IPS-18c (cell line): ENCODE data around the gene CYP24A1.

ENCODE experiments used
- H3K4me3 ChIP-seq: 2 replicates; pipeline ENCODE4 v1.7.0; 2013; ENCODE audit warnings: low read depth, mild to moderate bottlenecking, low read length, moderate library complexity; ENCODE audit not compliant: insufficient read depth
- H3K9me3 ChIP-seq: one replicate; pipeline ENCODE4 v1.6.1; 2013; ENCODE audit warnings: mild to moderate bottlenecking, low read length, moderate library complexity; ENCODE audit not compliant: control insufficient read depth, insufficient read depth

CYP24A1 gene

GRCh38 chr20:54114109-54114508, 59.7 kb downstream of the CYP24A1 start:
- H3K9me3 ChIP-seq: no peaks in the 10 kb centered on the region

DNA sequence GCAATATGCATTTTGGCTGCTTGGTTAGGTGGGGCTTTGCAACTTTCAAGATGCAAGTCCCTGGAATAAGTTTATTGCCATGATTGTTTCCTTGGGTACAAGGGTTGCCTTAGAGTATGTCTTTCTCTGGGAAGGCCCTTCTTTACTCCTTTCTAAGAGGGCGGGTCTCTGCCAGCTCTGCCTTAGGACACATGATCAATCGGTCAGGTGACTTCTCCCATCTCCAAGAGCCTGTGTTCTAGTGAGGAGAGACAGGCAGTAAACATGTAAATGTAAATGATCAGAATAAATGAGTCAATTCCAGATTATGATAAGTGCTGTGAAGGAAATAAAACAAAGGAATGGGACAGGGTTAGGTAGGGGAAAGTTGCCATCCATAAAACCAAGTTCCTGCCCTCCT, 60.2 kb downstream of the CYP24A1 start:
- Histone ChIP-seq H3K9me3 (no peaks in the 10 kb centered on the region), H3K4me3 (no peak overlapping the region)

More at GRCh38 chr20:54114109-54114508, 59.7 kb downstream of the CYP24A1 start:
- no peak overlapping the region for H3K4me3 ChIP-seq

DNA sequence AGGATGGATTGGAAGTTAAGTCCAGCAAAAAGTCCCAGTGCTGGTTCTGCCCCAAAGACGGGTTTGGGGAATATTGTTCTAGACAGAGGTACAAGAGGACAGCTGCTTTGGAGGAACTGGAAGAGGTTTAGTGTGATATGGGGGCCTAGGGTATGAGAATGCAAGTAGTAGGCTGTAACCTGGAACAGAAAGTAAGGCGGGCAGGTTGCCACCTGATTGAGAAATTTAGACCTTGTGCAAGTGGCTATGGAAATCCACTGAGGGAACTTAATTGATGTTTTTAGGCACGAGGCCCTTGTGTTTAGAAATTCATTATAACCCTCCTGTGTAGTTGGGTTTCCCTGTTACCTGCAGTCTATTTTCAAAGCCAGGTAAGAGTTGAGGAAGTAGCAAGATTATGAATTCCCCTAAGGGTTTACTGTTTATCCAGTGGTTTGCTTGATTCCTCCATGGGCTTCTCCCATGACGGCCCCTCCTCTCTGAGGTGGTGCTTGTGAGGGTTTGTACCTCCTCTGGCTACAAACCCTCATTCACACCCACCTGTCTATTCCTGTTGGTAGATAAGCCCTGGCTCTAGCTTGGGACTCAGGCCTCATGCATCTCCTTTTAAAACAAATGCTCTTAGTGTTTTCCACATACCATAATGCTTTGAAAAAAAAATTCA, 61.4 kb downstream of the CYP24A1 start:
- H3K4me3 ChIP-seq: no peak overlapping the region

GRCh38 chr20:54111460-54111859, 62.3 kb downstream of the CYP24A1 start:
- no peaks in the 10 kb centered on the region for H3K9me3 ChIP-seq
- no peak overlapping the region for H3K4me3 ChIP-seq

More for the DNA sequence above, 61.4 kb downstream of the CYP24A1 start:
- H3K9me3 ChIP-seq: no peaks in the 10 kb centered on the region

GRCh38 chr20:54110457-54110856, 63.3 kb downstream of the CYP24A1 start:
- Histone ChIP-seq H3K9me3 (no peaks in the 10 kb centered on the region), H3K4me3 (no peak overlapping the region)

DNA sequence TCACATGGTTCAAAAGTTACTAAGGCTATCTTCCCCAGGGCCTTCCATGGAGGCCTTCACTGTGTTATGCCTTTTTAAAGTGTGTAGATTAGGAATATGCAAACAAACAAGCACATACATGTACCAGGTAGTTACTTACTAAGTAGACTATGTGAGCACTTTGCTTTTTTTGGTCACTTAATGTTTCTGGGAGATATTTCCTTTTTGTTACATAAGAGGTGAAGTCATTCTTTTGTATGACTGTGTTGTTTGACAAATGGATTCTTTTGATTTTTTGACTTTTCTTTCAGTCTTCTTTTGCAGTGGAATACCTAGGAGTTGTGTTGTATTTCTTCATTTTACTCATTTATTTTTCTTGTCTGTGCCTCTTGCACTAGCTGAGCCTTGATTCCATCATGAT, 63.7 kb downstream of the CYP24A1 start:
- Histone ChIP-seq H3K4me3 (no peak overlapping the region), H3K9me3 (no peaks in the 10 kb centered on the region)

- H3K9me3 ChIP-seq: no peaks in the 10 kb centered on the region
- no peak overlapping the region for H3K4me3 ChIP-seq
These were observed 65.0 kb downstream of the CYP24A1 start for GRCh38 chr20:54108817-54109216.

- Histone ChIP-seq H3K4me3 (no peak overlapping the region), H3K9me3 (no peaks in the 10 kb centered on the region)
These were observed 65.5 kb downstream of the CYP24A1 start for GRCh38 chr20:54108326-54108642.

- H3K9me3 ChIP-seq: no peaks in the 10 kb centered on the region
- no peak overlapping the region for H3K4me3 ChIP-seq
These were observed 66.0 kb downstream of the CYP24A1 start for GRCh38 chr20:54107600-54108325.

DNA sequence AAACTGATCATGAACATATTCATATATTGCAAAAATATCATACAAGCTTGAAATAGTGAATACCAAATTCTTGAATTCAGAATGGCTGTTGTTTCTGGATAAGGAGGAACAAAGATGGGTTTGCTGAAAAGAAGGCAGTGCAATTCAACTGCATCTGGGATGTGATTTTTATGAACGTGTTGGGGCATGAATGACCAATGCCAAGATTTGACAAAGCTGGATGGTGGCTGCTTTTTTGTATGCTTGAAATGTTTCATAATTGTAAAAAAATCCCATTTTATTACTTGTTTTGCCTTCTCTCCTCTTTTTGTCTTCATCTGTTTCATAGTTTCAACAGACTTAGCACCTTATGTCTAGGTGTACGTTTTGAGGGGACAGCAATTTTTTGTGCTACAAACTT, 66.6 kb downstream of the CYP24A1 start:
- Histone ChIP-seq H3K4me3 (no peak overlapping the region), H3K9me3 (no peaks in the 10 kb centered on the region)

GRCh38 chr20:54106162-54106561, 67.6 kb downstream of the CYP24A1 start:
- no peak overlapping the region for H3K4me3 ChIP-seq
- H3K9me3 ChIP-seq: no peaks in the 10 kb centered on the region

DNA sequence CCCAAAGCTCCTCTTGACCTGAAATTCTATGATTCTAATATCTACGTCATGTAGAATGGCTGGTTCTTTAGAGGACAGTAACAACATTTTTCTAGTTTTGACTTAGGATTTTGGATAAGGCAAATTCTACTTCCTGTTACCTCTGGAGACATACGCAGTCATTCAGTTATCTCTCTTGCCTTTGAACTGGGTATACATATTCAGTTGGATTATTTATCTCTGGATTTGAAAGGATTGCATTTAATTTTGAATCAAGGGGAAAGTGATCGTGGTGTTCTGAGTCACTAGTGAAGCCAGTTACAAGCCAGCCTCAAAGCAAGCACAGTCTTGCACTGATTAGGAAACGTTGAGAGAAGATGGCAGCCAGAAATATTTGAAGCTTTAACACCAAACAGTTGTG, 68.1 kb downstream of the CYP24A1 start:
- no peaks in the 10 kb centered on the region for H3K9me3 ChIP-seq
- H3K4me3 ChIP-seq: no peak overlapping the region

DNA sequence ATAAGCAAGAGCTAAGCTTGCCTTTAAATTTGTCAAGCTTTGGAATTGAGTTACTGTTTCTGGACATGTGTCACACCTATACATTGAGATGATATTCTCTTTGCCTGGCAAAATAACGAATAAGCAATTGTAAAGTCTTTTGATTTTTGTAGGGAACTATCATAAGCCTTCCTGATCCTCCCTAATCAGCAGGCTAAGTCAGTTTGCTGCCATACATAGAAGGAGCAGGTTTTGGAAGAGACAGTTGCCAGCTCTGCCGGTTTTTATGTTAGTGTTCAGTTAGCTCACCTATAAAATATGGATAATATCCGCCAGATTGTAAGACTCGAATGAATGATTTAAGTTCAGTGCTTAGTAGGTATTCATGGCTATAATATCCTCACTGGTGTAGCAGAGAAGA, 69.0 kb downstream of the CYP24A1 start:
- H3K9me3 ChIP-seq: no peaks in the 10 kb centered on the region

DNA sequence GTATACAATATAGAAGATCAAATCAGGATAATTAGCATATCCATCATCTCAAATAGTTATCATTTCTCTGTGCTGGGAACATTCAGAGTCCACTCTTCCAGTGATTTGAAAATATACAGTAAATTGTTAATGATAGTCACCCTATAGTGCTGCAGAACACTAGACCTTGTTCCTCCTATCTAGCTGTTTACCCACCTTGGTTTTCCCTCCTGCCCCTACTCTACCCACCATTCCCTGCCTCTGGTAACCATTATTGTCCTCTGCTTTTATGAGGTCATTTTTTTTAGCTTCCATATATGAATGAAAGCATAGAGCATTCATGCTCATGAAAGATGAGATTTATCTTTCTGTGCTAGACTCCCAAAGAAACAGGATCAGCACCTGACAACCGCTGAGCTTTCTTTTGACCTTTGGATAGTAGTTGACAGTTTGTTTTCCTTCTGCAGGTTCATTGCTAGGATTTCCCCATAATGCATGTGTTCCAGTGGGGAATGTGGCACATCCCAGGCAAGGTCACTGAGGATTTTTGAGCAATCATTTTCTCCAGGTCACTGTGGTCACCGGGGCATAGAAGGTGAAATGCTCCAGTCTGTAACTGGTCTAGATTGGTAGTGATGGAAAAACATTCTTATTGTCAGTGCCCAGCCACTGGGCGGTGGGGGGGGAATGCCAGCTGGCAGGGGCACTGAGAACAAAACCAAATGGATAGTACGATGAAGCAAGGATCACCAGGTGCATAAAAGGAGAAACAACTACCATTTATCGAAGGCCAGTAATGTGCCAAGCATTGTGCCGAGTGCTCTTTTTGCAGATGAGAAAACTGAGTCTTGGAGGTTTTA, 69.8 kb downstream of the CYP24A1 start:
- Histone ChIP-seq H3K9me3 (no peaks in the 10 kb centered on the region), H3K4me3 (no peak overlapping the region)

More for the DNA sequence above, 69.0 kb downstream of the CYP24A1 start:
- H3K4me3 ChIP-seq: no peak overlapping the region
